Measurements from ENCODE around the gene ANKS1B.
A peak's percentile ranks its signal among the peaks of the same experiment; 100 is the strongest.

Gene ANKS1B

DNA sequence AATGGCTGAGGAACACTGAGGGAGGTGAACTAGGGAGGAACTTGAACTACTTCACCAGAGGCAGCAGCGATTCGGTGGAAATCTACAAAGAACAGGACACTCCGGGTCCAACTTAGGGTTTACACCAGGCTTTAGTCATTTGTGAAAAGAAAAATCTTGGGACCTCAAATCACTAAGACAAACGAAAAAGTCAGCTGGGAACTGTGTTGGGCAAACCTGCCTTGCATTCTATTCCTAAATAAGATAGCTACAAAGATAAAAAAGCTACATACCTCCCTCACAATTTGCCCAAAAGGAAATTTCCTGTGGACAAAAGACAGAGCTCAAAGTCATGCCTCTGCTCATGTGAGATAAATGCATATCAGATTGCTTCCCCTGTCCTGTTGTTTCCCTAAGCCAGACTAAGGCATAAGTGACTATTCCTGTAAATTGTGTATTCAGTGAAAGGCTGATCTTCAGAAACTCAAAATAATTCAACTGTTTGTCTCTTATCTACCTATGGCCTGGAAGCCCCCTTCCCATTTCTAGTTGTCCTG is 1233.1 kb downstream of the ANKS1B start:
- Histone ChIP-seq H3K9me3 (no peaks in the 10 kb centered on the region), H3K27ac (no peak overlapping the region), H3K4me1 (no peaks in the 10 kb centered on the region), H3K36me3 (peaks cover 0 to 20% (median 7%) of the 10 kb centered on the region in 3 donors), H3K27me3 (no peaks in the 10 kb centered on the region), H3K4me3 (no peak overlapping the region)
- no peak for DNase-seq
- TF ChIP-seq, protein P1, sequence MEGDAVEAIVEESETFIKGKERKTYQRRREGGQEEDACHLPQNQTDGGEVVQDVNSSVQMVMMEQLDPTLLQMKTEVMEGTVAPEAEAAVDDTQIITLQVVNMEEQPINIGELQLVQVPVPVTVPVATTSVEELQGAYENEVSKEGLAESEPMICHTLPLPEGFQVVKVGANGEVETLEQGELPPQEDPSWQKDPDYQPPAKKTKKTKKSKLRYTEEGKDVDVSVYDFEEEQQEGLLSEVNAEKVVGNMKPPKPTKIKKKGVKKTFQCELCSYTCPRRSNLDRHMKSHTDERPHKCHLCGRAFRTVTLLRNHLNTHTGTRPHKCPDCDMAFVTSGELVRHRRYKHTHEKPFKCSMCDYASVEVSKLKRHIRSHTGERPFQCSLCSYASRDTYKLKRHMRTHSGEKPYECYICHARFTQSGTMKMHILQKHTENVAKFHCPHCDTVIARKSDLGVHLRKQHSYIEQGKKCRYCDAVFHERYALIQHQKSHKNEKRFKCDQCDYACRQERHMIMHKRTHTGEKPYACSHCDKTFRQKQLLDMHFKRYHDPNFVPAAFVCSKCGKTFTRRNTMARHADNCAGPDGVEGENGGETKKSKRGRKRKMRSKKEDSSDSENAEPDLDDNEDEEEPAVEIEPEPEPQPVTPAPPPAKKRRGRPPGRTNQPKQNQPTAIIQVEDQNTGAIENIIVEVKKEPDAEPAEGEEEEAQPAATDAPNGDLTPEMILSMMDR (IDR thresholded peaks at IDR 0.05): no peak
- intact Hi-C loops (cut with DNase I; ENCODE audit: low total_unique reads): no loop called here

DNA sequence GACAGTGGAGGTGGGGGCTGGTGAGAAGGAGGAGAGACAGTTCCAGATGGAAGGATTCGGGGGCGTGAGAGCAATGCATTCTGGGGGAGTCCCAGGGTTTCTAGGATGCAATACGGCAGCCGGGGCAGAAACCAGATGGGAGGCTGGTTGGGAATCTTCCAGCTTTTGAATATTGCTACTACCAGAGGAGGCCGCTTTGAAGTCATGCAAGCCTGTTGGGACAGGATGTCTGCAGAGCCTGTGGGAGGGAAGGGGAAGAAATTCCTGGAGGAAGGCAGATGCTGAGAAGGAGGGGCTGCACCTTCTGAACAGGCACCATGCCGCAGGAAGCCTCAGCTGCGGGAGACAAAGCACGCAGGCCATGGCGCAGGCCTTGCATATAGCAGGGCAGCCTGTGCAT is 1234.2 kb downstream of the ANKS1B start:
- peaks cover 0 to 20% (median 7%) of the 10 kb centered on the region in 3 donors for H3K36me3 ChIP-seq
- intact Hi-C loops (cut with DNase I; ENCODE audit: low total_unique reads): no loop called here
- H3K9me3 ChIP-seq: no peaks in the 10 kb centered on the region
- H3K4me1 ChIP-seq: peaks cover 0 to 8% (median 4%) of the 10 kb centered on the region in 4 donors
- no peak overlapping the region for H3K4me3 ChIP-seq
- no peak for DNase-seq
- H3K27ac ChIP-seq: no peak overlapping the region
- TF ChIP-seq, protein P1 (IDR thresholded peaks at IDR 0.05): no peak
- no peaks in the 10 kb centered on the region for H3K27me3 ChIP-seq

DNA sequence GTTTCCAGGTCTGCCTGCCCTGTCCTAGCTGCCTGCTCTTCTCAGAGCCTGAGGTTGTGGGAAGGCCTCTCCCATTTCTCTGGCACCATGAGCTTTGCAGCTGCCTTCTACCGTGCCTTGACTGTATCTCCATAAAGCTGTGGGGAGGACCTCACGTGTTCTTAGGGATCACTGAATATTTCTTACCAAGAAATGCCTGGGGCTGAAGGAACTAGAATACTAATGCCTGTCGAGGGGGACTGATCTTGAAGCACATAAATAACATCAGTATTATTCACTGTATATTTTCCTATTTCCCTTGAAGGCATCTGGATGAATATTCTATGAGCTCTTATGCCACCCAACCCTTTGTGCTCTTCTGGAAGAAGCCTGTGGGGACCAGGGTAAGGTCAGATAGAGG is 1236.3 kb downstream of the ANKS1B start:
- no peak overlapping the region for H3K27ac ChIP-seq
- TF ChIP-seq, protein P1 (IDR thresholded peaks at IDR 0.05): no peak
- H3K4me3 ChIP-seq: no peak overlapping the region
- DNase-seq: no peak
- intact Hi-C loops (cut with DNase I; ENCODE audit: low total_unique reads): no loop called here
- H3K9me3 ChIP-seq: no peaks in the 10 kb centered on the region
- no peaks in the 10 kb centered on the region for H3K27me3 ChIP-seq
- peaks cover 0 to 20% (median 7%) of the 10 kb centered on the region in 3 donors for H3K36me3 ChIP-seq
- peaks cover 0 to 11% (median 4%) of the 10 kb centered on the region in 4 donors for H3K4me1 ChIP-seq

DNA sequence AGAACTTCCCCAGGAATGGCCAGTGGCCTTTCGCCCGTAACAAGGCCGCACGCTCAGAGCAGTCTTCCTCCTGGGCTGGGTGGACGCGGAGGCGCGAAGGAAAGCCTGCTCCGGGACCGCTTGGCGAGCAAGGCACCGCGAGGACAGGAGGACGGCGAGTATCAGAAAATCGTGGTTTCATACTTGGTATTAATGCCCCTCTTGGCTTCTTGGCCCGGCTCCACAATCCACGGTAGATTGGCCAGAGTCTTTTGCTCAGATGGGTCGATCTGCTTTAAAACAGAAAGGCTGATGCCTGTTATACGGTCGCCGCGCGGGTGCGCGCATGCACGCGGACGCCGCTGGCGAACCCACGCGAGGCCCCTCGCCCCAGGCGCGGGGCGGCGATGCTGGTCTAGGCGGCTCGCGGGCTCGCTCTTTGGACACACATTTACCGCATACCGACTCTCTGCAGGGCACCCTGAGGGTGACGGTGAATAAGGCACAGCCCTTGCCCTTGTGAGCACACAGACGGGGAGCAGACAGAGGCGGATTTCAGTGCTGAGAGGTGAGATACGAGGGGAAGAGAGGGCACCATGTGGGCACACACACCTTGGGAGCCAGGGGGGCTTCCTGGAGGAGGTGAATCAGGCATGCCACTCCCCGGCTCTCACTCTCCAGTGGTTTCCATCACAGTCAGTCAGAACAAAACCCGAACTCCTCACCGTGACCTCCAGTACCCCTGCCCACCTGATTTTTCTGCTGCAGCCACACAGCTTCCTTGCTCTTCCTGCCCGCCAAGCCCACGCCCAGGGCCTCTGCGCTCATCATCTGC is 1239.0 kb downstream of the ANKS1B start:
- H3K36me3 ChIP-seq: peaks cover 0 to 16% (median 7%) of the 10 kb centered on the region in 3 donors
- peak overlapping the region; percentile 37 to 49 for H3K4me3 ChIP-seq
- H3K27ac ChIP-seq: no peak overlapping the region
- intact Hi-C loops (cut with DNase I; ENCODE audit: low total_unique reads): no loop called here
- DNase-seq: no peak
- TF ChIP-seq, protein P1 (IDR thresholded peaks at IDR 0.05): no peak
- no peaks in the 10 kb centered on the region for H3K9me3 ChIP-seq
- H3K27me3 ChIP-seq: no peaks in the 10 kb centered on the region
- peaks cover 0 to 11% (median 4%) of the 10 kb centered on the region in 4 donors for H3K4me1 ChIP-seq

DNA sequence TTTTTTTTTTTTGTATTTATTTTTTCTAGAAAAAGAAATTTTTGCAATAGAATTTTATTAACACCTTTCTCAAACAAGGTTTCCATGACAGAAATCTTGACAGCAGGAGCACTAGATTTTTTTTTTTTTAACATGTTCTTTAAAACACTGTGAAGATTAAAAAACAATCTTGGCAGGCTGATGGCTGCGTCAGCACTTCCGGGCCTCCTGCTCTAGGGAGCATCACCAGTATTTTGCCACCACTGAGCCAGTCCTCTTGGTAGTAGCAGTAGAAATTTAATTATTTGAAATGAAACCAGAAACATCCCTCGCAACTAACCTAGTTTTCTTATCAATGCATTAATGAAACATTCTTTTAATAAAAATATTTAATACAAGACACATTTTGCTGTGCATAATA is 1240.1 kb downstream of the ANKS1B start:
- Histone ChIP-seq H3K27me3 (no peaks in the 10 kb centered on the region), H3K27ac (no peak overlapping the region), H3K4me3 (no peak overlapping the region), H3K36me3 (peaks cover 0 to 5% (median 4%) of the 10 kb centered on the region in 3 donors), H3K9me3 (no peaks in the 10 kb centered on the region), H3K4me1 (peaks cover 0 to 11% (median 4%) of the 10 kb centered on the region in 4 donors)
- TF ChIP-seq, protein P1 (IDR thresholded peaks at IDR 0.05): no peak
- DNase-seq: no peak
- intact Hi-C loops (cut with DNase I; ENCODE audit: low total_unique reads): no loop called here
